GM19397 (cell line): ENCODE results near the gene TMEM234.

ENCODE experiments used
- ATAC-seq: cut with Tn5 transposase; IDR thresholded peaks from one replicate; pipeline ENCODE4 v1.9.1; 2021; ENCODE audit warnings: mild to moderate bottlenecking, moderate library complexity; ENCODE audit not compliant: unreplicated experiment

The TMEM234 gene

GRCh38 chr1:32180186-32181060, 41.7 kb downstream of the TMEM234 start:
- ATAC-seq = no peak

GRCh38 chr1:32179443-32180185, 42.5 kb downstream of the TMEM234 start, which contains the start of gene TXLNA:
TSS of gene TXLNA (plus strand) at chr1:32179675. CDS start at chr1:32180346, 671 bp downstream.
- peak; percentile 88 for ATAC-seq

- ATAC-seq = no peak
These were observed 43.0 kb downstream of the TMEM234 start for GRCh38 chr1:32179193-32179442.

GRCh38 chr1:32178380-32179192, 43.6 kb downstream of the TMEM234 start:
- ATAC-seq = no peak

- no peak for ATAC-seq
These were observed 49.4 kb downstream of the TMEM234 start for GRCh38 chr1:32172621-32173245.

- no peak for ATAC-seq
These were observed 51.2 kb downstream of the TMEM234 start for GRCh38 chr1:32170991-32171390.
